ENCODE results near the gene HIVEP3. TPM values are rescaled to one million over a fixed set of nuclear protein-coding genes. Genes with fewer than 3 reads are reported as not detected.

Gene HIVEP3
- total RNA-seq, 1 experiment from 2014 or later, result 11.0 TPM

DNA sequence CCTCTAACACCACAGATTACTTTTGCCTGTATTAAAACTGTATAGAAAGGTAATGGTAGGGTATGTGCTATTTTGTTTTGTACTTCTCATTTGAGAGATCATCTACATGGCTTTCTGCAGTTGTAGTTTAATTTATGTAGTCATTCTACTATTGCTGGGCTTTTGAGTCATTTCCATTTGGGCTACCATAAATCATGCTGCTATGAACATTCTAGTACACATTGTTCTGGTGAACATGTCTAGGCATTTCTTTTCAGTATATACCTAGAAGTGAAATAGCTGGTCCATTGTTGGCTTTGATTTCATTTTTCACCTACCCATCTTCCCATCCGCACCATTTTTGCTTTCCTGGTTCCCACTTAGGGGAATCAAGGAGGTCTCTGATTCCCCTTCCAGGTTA, 453.0 kb downstream of the HIVEP3 start:
- Histone ChIP-seq H3K36me3 (ENCODE audit: low read depth) (no peaks in the 10 kb centered on the region), H3K79me2 (ENCODE audit: low read depth) (no peaks in the 10 kb centered on the region), H3K4me3 (no peak overlapping the region), H3K4me2 (no peak overlapping the region), H3F3A (ENCODE audit: insufficient read depth, low read depth) (peaks cover 14% of the 10 kb centered on the region), H2AFZ (no peak overlapping the region), H3K27me3 (ENCODE audit: insufficient read depth, low read depth) (no peaks in the 10 kb centered on the region), H4K20me1 (ENCODE audit: insufficient read depth) (no peaks in the 10 kb centered on the region), H3K9me2 (ENCODE audit: insufficient read depth) (no peaks in the 10 kb centered on the region), H3K9me3 (ENCODE audit: insufficient read depth, low read depth) (no peaks in the 10 kb centered on the region), H3K4me1 (replicated peaks; ENCODE audit: insufficient read depth) (peaks cover 36% of the 10 kb centered on the region), H3K27ac (no peak overlapping the region)
- TF ChIP-seq EZH2 (IDR thresholded peaks at IDR 0.05; ENCODE audit: low read depth) (no peak), CTCF (conservative IDR thresholded peaks at IDR 0.05) (no peak)
- ChIA-PET CTCF (no interaction called here), POLR2A (ENCODE audit: unreplicated experiment) (no interaction called here)
- intact Hi-C loops (cut with micrococcal nuclease; ENCODE audit: unreplicated experiment), result no loop called here
- BruUV-seq (replicated peaks), result no TSS peak
- DNase-seq, result no peak

DNA sequence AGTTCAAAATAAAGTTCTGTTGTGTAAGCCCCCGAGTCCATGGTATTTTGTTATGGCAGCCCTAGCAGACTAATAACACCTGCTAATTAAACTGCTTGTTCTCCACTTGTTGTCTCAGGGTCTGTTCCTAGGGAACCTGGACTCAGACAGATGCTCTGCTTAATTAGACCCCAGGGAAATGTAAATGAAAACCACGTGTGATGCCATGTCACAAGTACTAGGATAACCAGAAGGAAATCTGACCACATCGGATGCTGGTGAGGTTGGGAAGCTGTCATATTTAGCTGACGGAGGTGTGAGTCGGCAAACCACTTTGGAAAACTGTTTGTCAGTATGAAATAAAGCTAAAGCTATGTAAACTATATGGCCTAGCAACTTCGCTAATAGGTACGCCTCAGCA, 453.8 kb downstream of the HIVEP3 start:
- H3K4me1 ChIP-seq (replicated peaks; ENCODE audit: insufficient read depth), result peaks cover 28% of the 10 kb centered on the region
- TF ChIP-seq CTCF (conservative IDR thresholded peaks at IDR 0.05), result no peak
- no peak for TF ChIP-seq EZH2 (IDR thresholded peaks at IDR 0.05; ENCODE audit: low read depth)
- H3F3A ChIP-seq (ENCODE audit: insufficient read depth, low read depth), result peaks cover 14% of the 10 kb centered on the region
- no peak overlapping the region for H3K4me2 ChIP-seq
- H3K9me3 ChIP-seq (ENCODE audit: insufficient read depth, low read depth), result no peaks in the 10 kb centered on the region
- H4K20me1 ChIP-seq (ENCODE audit: insufficient read depth), result no peaks in the 10 kb centered on the region
- no peaks in the 10 kb centered on the region for H3K79me2 ChIP-seq (ENCODE audit: low read depth)
- intact Hi-C loops (cut with micrococcal nuclease; ENCODE audit: unreplicated experiment), result no loop called here
- H3K9me2 ChIP-seq (ENCODE audit: insufficient read depth), result no peaks in the 10 kb centered on the region
- no peaks in the 10 kb centered on the region for H3K36me3 ChIP-seq (ENCODE audit: low read depth)
- ChIA-PET CTCF (no interaction called here), POLR2A (ENCODE audit: unreplicated experiment) (no interaction called here)
- H3K4me3 ChIP-seq, result no peak overlapping the region
- no TSS peak for BruUV-seq (replicated peaks)
- no peaks in the 10 kb centered on the region for H3K27me3 ChIP-seq (ENCODE audit: insufficient read depth, low read depth)
- no peak for DNase-seq
- H2AFZ ChIP-seq, result no peak overlapping the region
- no peak overlapping the region for H3K27ac ChIP-seq

- H3F3A ChIP-seq (ENCODE audit: insufficient read depth, low read depth), result peaks cover 13% of the 10 kb centered on the region
- no peak overlapping the region for H3K4me3 ChIP-seq
- no peaks in the 10 kb centered on the region for H3K79me2 ChIP-seq (ENCODE audit: low read depth)
- H2AFZ ChIP-seq, result no peak overlapping the region
- DNase-seq, result no peak
- H3K27ac ChIP-seq, result no peak overlapping the region
- ChIA-PET POLR2A (ENCODE audit: unreplicated experiment) (no interaction called here), CTCF (no interaction called here)
- BruUV-seq (replicated peaks), result no TSS peak
- H3K9me2 ChIP-seq (ENCODE audit: insufficient read depth), result no peaks in the 10 kb centered on the region
- no peaks in the 10 kb centered on the region for H3K27me3 ChIP-seq (ENCODE audit: insufficient read depth, low read depth)
- no peaks in the 10 kb centered on the region for H4K20me1 ChIP-seq (ENCODE audit: insufficient read depth)
- H3K36me3 ChIP-seq (ENCODE audit: low read depth), result no peaks in the 10 kb centered on the region
- peaks cover 14% of the 10 kb centered on the region for H3K4me1 ChIP-seq (replicated peaks; ENCODE audit: insufficient read depth)
- no peak overlapping the region for H3K4me2 ChIP-seq
- intact Hi-C loops (cut with micrococcal nuclease; ENCODE audit: unreplicated experiment), result no loop called here
- H3K9me3 ChIP-seq (ENCODE audit: insufficient read depth, low read depth), result no peaks in the 10 kb centered on the region
- no peak for TF ChIP-seq CTCF (conservative IDR thresholded peaks at IDR 0.05)
- no peak for TF ChIP-seq EZH2 (IDR thresholded peaks at IDR 0.05; ENCODE audit: low read depth)
These were observed 455.2 kb downstream of the HIVEP3 start for GRCh38 chr1:41463516-41463915.
